A549 (cell line): ENCODE data around the gene SOX12.

Experiments used
- BHLHE40 ChIP-seq: IDR thresholded peaks from 2 replicates; pipeline ENCODE4 v1.6.1; 2012; ENCODE audit warnings: low read depth, low read length, inconsistent platforms
- CEBPB ChIP-seq, 2 experiments: fragments of >200 bp in 1 of 2; sonication (Bioruptor Twin) in 1 of 2; formaldehyde crosslinking in 1 of 2; IDR thresholded peaks; 2 replicates each; pipeline ENCODE4 v1.6.1; 2012 to 2016
- CTCF ChIP-seq: fragments of >200 bp; sonication (Bioruptor Twin); formaldehyde crosslinking; IDR thresholded peaks from 3 replicates; pipeline ENCODE4 v1.5.1; 2016
- EHMT2 ChIP-seq: fragments of 200-600 bp; sonication (generic); IDR thresholded peaks from 2 replicates; pipeline ENCODE4 v1.6.1; 2016; ENCODE audit warnings: antibody characterized with exemption, low read depth, mild to moderate bottlenecking, moderate library complexity
- EP300 ChIP-seq, 2 experiments: fragments of >200 bp; sonication (Bioruptor Twin); formaldehyde crosslinking; IDR thresholded peaks; 2 replicates in 1 of 2; 3 replicates in 1 of 2; pipeline ENCODE4 v1.6.1; 2016 to 2017
- FOSL2 ChIP-seq, 2 experiments: fragments of 450-650 bp in 1 of 2; fragments of >200 bp in 1 of 2; sonication (Bioruptor Twin) in 1 of 2; formaldehyde crosslinking; IDR thresholded peaks; 2 replicates each; pipeline versions ENCODE4 v1.5.0 to v1.6.1; 2016 to 2020; ENCODE audit warnings: mild to moderate bottlenecking in 1 of 2, moderate library complexity in 1 of 2
- HMGXB4 ChIP-seq: fragments of 250-450 bp; sonication (Bioruptor Pico); IDR thresholded peaks from 2 replicates; pipeline ENCODE4 v1.5.0; 2021; ENCODE audit warnings: mild to moderate bottlenecking, moderate library complexity, borderline replicate concordance
- HOXB5 ChIP-seq: fragments of 250-450 bp; sonication (Bioruptor Pico); IDR thresholded peaks from 2 replicates; pipeline ENCODE4 v1.5.0; 2020; ENCODE audit warnings: mild to moderate bottlenecking, moderate library complexity
- MAZ ChIP-seq: fragments of 150-350 bp; IDR thresholded peaks from 2 replicates; pipeline ENCODE4 v1.6.1; 2014; ENCODE audit warnings: antibody characterized with exemption, low read depth, low read length, borderline replicate concordance
- POLR2A ChIP-seq: IDR thresholded peaks from 2 replicates; pipeline ENCODE4 v1.6.1; 2012; ENCODE audit warnings: mild to moderate bottlenecking, low read length
- RCOR1 ChIP-seq: fragments of 150-350 bp; IDR thresholded peaks from 2 replicates; pipeline ENCODE4 v1.6.1; 2014; ENCODE audit warnings: antibody characterized with exemption, low read length, low read depth
- RFX5 ChIP-seq: fragments of 450-650 bp; IDR thresholded peaks from 2 replicates; pipeline ENCODE4 v1.7.1; 2014; ENCODE audit warnings: antibody characterized with exemption, mild to moderate bottlenecking, moderate library complexity
- TF ChIP-seq, protein P1 (sequence below): IDR thresholded peaks from 2 replicates; pipeline ENCODE4 v1.6.1; 2012

DNA sequence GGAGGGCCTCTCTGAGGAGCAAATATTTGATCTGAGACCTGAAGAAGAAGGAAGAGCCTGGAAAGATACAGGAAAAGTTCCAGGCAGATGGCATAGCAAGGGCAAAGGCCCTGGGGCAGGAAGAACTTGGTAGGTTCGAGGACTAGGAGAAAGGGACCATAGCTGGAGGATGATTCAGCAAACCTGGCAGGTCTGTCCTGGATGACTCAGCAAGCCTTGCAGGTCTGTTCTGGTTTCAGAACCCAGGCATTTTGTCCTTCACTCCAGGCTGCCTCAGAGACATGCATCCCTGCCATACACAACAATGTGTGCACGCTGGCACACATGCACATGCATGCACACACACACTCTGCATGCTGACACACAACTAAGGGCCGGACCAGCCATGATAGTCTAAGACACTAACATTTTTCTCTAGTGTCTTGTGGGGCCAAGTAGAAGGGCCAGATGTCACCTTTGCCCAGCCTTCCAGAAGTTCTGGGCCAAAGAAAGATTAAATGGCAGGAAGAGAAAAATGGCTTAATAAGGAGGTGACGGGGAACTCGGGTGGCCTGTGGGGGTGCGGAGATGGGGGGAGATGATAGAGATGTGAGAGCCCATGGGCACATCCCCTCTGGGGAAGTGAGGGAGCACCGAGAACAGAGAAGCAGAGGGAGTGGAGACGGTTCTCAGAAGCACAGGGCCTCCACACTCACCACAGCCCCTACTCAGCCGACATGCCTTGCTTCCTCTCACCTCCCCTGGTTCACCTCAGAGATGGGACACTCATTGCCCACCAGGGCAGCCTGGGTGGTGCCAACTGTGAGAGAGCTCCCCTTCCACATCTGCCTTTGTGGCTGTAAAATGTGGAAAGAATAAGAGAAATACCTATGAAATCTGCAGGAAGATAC lies 39.8 kb downstream of the SOX12 start:
- TF ChIP-seq EHMT2 (no peak), CEBPB (IDR thresholded peaks at IDR 0.05) (no peak), CTCF (peak; percentile 11; the same call in 1 of the 3 replicates), RCOR1 (no peak), BHLHE40 (no peak), FOSL2 (IDR thresholded peaks at IDR 0.05) (peak; percentile 64), FOSL2 (CRISPR knock-in tag; IDR thresholded peaks at IDR 0.05) (peak; percentile 85), HOXB5 (CRISPR knock-in tag) (no peak), EP300 (IDR thresholded peaks at IDR 0.05) (peak in 1 of 2 experiments; percentile 34; a peak in 1 of 5 replicates), POLR2A (no peak), RFX5 (0 out of 2 replicates have a peak, but pooled peaks have one; percentile 18), MAZ (no peak), HMGXB4 (no peak)
- TF ChIP-seq, protein P1, sequence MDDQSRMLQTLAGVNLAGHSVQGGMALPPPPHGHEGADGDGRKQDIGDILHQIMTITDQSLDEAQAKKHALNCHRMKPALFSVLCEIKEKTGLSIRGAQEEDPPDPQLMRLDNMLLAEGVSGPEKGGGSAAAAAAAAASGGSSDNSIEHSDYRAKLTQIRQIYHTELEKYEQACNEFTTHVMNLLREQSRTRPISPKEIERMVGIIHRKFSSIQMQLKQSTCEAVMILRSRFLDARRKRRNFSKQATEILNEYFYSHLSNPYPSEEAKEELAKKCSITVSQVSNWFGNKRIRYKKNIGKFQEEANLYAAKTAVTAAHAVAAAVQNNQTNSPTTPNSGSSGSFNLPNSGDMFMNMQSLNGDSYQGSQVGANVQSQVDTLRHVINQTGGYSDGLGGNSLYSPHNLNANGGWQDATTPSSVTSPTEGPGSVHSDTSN, result no peak
